Measurements from ENCODE around the gene PRKAG3.

PRKAG3 gene

DNA sequence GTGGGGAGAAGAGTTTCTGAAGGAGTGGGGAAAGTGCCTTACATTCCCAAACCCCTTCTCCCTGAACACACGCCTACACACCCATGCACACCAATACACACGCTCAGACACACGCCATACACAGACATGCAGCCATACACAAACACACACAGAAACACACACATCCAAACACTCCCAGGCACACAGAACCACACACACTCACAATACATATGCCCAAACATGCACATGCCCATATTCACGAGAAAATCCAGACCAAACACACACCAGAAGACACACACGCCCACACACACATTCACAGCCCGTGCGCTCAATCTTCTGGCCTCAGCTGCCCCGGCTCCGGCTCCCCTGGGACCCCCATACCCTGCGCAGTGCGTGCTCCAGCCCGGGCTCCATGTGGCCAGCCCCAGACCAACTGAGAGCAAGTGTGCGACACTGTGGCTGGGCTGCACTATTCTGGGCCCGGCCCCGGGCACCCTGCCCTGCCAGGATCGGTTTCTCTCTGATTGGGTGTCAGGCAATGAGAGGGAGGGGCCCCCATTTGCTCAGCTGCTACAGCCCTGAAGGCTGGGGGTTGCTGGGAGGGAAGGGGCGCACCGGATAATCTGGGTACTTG is at the start of gene PRKAG3:
Gene PRKAG3 (minus strand): TSS at position 426 of the 613 bp plus-strand sequence.
- DNase-seq: no peak

DNA sequence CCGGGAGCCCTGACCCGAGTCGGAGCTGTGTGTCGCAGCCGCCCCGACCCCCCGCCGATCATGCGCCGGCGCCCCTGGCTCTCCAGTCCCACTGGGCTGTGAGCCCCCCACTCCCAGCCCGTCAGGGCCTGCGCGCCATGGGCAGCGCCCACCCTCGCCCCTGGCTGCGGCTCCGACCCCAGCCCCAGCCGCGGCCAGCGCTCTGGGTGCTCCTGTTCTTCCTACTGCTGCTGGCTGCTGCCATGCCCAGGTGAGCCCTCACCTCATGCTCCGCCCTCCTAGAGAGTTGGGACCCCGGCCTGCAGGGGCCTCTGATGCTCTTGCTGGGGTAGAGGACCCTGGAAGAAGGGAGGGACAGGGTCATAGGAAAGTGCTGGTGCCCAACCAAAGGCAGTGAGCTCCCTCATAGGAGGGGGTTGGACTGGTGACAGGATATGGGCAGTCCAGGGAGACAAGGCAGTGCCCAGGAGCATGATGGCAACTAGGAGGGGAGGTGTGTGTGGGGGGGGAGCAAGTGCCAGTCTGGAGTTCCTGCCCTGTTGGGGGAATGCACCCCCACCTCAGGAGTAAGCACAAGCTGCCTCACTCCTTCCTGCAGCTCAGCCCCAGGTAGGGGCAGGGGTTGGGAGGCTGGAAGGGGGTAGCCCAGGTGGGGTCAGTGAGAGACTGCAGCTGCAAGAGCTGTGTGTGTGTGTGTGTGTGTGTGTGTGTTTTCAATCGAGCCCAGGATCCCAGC is 49.4 kb upstream of the PRKAG3 start:
- DNase-seq: no peak

DNA sequence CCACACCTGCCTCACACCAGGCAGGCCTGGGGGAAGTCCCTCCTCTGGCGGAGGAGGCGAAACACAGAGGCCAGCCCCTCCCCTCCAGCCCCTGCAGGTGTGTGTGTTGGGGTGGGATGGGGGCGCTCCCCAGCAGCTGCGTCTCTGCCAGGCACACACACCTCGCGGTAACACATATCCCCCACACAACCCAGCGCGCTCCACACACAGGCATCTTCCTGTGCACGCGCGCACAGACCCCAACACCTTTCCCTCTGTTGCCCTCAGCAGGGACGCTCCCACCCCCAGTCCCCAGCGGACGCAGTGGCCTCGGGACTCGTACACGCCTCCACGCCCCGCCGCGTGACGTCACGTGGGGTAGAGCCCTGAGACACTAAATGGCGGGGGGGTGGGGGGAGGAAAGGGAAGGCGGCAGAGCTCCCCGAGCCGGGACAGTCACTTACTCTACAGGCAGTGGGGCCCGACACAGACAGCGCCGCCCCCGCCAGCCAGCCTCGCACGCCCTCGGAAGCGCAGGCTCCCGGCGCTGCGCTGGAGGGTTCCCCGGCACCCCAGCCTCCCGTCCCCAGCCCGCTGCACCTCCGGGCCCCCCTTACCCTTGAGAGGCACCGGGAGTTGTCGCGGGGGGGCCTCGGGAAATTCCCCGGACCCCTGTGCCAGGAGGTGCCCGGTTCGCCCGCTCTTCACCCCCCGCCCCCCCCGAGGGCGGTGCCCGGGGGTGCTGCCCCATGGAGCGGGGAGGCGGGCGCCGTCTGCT is 48.7 kb upstream of the PRKAG3 start, which contains the start of gene WNT10A:
Gene WNT10A (plus strand): TSS at position 751 of the 757 bp plus-strand sequence. CDS start 144 bp downstream, outside the sequence.
- DNase-seq: no peak

DNA sequence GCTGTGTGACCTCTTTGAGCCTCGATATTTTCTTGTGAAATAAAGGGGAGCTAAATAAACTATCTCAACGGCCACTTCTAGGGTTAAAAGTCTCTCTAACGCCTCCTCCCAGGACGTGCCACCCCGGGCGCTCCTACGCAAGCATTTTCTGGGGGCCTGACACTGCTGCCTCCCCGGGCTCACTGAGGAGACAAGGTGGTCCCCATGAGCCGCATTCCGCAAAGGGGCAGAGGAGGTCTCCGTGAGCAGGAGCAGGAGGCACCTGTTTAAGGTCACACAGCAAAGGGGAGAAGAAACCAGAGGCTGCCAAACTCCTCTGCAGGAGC is 48.1 kb upstream of the PRKAG3 start:
- DNase-seq: no peak

DNA sequence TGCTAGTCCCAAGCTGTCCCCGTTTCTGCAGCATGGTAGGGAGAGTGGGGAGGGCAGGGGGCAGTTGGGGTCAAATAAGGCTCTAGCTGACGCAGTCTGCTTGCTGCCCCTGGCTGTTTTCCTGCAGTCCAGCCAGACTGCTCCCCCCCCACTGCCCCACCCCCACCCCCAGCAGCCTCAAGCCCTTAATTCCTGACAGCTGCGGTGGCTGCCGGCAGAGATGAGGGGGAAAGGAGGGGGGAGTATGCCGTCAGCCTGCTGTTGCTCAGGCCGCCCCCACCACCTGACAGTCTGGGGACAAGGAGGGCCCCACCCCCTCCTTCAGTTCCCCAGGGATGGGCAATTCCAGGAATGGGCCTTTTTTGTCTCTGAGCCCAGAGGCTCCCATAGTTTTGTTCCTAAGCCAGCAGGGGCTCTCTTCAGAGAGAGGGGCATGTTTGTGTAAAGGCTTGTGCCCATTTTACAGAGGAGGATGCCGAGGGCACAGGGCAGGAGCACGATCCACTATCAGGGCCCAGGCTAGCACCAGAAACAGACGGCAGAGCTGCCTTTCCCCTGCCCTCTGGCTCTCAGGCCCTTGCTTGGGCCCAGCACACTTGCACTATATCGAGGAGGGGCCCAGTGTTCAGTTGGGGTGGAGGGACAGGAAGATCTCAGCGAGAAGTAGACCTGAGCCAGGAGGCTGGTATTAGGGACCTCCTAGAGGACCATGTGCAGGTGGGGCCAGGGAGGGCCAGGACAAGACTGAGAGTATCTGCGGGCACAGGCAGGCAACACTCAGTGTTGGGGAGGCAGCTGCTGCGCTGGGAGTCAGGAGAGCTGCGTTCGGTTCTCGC is 47.5 kb upstream of the PRKAG3 start:
- DNase-seq: no peak

DNA sequence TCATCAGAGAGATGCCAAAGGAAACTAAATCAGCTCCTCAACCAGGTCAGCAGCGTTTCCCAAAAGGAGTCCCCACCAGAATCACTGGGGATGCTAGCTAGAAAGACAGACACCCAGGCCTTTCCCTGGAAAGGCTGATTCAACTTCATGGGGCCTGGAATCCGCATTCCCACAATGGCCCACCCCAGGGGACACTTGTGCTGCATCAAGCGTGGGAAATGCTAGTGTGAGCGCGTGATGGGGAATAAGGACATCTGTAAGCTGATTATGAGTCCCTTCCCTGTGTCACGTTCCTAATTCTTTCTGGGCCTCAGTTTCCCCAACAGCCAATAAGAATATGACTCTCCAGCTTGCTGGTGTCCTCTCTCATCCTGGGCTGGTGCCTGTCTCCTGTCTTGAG is 46.9 kb upstream of the PRKAG3 start:
- DNase-seq: no peak

DNA sequence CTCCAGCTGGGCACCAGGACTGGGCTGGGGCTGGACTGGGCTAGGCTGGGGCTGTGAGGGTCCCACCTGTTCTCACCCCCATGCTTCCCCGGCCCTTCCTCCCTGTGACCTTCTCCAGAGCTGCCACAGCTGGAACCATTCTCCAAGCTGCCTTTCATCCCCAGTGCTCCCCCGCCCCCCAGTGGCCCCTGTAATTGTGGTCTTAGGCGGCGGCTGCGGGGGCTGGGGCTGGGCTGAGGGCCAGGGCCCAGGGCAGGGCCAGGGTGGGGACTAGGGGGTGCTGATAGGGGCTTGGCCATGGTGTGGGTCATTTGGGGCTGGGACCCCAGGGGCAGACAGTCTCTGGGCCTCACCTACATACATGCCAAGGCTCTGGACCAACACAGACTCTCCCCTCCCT is 46.3 kb upstream of the PRKAG3 start:
- no peak for DNase-seq

DNA sequence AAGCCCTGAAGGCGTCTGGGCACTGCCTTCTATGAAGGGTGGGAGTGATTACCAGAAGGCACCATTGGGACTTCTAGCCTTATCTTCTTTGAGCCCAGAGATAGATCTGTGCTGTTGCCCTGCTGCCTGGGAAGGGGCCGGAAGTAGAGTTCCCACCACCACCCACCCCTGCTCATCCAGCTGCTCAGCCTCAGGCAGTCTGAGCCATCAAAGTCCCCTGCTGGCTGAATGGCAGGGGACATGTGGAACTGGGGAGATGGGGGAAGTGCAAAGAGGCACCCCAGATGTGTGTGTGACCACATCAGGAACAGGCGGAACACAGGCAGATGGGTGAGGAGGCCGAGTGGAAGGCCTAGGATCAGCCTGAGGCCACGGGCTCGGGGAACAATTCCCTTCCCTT is 45.7 kb upstream of the PRKAG3 start:
- DNase-seq: no peak

DNA sequence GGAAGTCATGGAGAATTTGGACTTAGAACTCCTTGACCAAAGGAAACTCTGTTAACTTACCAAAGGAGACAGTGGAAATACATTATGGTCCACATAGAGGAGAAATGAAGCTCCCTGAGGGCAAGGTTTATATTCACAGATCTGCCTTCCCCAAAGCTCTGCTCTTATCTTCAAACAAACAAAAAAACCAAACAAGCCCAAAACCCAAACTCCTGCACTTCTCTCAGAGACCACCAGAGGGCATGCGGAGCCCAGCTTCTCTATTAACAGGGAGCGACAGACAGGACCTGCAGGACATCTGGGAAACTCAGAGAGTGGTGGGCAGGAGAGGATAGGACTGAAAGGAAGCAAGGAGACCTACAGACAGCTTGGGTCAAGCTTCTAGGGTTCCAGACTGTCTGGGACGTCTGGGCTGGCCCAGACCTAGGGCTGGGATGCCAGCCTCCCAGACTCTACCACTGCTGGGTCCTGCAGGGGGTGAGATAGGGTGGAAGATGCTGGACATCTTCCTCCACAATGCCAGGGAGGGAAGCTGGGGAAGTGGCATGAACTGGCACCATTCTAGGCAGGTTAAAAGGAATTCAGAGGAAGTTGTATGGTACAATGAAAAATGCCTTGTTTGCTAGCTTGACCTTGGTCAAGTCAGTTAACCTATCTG is 45.1 kb upstream of the PRKAG3 start:
- peak; percentile 30 for DNase-seq

DNA sequence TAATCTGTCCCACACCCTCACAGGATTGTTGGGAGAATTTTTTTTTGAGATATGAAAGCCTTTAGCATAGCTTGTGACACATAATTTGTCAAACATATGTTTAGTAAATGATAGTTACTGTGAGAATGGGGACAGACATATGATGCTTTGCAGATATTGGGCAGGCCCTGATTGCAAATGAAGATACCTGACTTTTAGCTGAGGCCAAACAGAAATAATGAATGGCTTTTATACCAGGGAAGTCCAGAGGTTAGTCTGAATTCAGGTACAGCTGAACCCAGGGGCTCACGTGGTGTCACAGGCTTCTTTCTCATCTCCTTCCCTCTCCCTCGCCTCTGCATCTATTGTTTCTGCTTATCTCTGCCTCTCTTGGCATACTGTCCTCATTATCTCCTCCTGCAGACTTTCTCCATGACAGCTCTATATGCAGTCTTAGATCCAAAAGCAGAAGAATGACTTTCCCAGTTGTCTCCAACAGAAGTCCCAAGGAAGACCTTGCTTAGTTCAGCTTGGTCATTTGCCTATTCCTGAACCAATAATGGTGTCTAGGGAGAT is 44.2 kb upstream of the PRKAG3 start:
- no peak for DNase-seq

DNA sequence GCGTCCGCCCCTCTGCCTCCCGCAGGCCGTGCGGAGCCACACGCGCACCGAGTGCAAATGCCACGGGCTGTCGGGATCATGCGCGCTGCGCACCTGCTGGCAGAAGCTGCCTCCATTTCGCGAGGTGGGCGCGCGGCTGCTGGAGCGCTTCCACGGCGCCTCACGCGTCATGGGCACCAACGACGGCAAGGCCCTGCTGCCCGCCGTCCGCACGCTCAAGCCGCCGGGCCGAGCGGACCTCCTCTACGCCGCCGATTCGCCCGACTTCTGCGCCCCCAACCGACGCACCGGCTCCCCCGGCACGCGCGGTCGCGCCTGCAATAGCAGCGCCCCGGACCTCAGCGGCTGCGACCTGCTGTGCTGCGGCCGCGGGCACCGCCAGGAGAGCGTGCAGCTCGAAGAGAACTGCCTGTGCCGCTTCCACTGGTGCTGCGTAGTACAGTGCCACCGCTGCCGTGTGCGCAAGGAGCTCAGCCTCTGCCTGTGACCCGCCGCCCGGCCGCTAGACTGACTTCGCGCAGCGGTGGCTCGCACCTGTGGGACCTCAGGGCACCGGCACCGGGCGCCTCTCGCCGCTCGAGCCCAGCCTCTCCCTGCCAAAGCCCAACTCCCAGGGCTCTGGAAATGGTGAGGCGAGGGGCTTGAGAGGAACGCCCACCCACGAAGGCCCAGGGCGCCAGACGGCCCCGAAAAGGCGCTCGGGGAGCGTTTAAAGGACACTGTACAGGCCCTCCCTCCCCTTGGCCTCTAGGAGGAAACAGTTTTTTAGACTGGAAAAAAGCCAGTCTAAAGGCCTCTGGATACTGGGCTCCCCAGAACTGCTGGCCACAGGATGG is 42.0 kb upstream of the PRKAG3 start:
- no peak for DNase-seq

DNA sequence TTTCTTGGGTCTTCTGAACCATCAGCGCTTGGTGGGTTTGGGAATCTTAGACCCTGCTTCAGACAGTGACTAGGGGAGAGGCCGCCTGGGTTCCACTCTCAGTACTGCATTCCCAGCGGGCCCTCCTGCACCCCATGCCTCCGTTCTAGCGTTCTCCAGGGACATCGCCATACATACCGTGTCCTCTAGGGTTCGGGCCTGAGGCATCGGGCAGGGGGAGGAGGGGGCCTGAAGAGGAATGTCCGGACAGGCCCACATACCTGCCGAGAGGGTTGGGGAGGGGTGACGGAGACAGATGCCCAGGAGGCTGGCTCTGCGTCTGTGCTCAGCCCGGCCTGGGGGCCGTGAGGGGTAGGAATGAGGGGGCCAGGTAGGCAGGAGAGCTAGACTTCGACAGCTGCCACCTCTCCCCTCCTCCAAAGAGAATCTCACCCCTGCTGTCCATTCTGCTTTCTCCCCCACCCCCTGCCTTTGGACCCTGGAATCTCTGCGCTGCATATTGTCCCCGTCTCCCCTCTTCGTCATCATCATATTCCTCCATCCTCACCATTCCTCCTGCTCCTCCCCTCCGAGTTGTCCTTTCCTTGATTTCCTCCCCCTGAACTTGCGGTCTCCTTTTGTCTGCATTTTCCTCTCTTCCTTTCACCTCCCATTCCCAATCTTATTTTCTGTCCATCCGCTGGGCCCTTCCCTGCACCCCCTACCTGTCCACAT is 41.2 kb upstream of the PRKAG3 start:
- DNase-seq: no peak

DNA sequence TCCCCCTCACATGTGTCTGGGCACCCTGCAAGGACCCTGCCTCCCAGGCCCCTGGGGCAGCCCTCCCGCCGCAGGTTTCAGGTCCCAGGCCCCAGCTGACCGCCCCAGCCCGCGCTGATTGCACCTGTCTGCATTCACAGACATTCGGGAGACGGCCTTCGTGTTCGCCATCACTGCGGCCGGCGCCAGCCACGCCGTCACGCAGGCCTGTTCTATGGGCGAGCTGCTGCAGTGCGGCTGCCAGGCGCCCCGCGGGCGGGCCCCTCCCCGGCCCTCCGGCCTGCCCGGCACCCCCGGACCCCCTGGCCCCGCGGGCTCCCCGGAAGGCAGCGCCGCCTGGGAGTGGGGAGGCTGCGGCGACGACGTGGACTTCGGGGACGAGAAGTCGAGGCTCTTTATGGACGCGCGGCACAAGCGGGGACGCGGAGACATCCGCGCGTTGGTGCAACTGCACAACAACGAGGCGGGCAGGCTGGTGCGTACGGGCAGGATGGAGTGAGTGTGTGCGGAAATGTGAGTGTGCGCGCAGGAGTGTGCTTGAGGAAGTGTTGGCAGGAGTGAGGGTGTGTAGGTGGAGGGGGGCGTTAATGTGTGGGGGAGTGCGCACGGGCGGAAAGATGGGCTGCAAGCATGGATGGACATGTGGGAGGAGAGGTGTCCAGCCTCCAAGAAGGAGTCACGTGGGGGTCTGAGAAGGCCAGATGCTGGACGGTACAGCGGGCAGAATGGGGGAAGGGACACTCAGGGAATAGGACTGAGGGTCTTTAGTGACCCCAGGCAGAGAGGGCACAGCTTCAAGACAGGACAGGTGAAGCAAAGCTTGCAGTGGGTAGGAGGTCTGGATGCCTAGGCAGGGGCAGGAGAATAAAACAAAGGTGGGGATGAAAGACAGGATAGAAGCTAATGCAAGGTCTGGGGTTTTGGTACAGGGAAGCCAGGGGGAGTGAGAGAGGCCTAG is 40.0 kb upstream of the PRKAG3 start:
- DNase-seq: no peak

DNA sequence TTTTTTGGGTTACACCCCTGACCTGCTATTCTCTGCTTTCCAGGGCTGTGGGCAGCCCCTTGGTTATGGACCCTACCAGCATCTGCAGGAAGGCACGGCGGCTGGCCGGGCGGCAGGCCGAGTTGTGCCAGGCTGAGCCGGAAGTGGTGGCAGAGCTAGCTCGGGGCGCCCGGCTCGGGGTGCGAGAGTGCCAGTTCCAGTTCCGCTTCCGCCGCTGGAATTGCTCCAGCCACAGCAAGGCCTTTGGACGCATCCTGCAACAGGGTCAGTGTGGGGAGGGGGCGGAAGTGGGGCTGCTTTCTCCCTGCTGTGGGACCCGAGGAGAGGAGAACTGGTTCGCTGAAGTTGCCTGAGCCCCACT is 39.4 kb upstream of the PRKAG3 start:
- no peak for DNase-seq

DNA sequence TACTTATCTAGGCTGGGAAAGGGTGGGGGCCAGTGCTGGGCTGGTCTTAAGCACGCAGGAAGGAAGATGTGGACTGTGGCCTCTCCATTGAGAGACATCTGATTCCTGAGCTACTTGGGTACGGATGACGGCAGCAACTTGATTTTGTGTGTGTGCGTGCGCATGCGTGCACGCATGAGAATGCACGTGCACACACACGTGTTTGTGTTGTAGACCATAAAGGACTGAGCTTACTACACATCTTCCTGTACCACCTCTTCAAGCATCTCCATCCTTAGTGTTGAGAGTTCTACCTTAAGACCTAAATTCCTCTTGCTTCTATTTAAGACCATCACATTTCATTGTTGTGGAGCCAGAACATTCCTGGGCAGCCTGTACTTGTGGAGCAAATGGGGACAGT is 37.5 kb upstream of the PRKAG3 start:
- DNase-seq: no peak

DNA sequence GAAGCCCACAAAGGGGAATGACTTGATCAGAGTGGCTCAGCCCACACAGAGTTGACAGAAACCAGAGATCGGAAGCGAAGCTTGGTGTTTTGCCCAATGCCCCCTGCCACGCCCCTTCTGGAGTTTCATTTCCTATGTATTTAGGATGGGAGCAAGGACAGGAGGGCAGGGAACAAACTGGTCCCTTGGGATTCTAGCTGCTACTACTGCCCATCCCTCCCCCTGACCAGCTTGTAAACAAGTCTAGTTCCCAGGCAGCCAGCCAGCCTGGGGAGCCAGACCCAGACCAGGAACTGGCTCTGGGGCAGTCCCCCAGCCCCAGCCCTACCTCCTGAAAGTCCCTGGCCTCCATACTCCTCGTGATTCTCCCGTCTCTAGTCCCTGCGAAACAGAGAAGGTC is 36.3 kb upstream of the PRKAG3 start:
- no peak for DNase-seq

DNA sequence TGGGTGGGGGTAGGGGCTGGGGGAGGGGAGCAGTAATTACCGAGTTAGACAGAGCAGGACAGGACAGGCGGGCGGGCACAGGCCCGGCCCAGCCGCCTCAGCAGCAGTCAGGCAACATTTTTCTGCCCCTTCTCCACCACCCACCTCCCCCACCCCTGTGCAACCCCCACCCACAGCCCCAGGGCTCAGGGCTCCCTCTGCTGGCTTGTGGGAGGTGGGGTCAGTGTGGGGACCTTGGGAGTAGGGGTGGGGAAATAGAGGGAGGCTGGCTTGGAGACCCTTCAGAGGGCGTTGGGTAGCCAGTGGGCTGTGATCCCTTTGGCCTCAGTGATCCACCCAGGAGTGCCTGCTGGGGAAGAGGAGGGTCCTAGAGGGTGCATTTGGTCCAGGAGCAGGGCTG is 34.4 kb upstream of the PRKAG3 start:
- DNase-seq: no peak

DNA sequence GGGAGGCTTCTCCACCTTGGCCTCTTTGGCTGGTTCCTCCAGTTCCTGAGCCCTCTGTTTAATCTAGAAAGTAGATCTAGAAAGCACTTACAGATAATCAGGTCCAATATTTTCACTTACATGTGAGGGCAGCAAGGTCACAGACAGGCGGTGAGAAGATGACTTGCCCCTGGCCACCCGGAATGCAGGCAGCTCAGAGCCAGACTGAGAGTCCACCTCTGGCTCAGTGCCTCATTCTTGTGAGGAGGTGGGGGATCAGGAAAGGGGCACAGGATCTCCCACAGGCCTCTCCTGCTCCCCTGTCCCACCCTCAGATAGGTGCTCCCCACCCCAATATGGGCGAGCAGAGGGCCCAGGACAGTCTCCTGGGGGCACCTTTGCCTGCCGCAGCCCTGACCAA is 33.8 kb upstream of the PRKAG3 start:
- DNase-seq: no peak

DNA sequence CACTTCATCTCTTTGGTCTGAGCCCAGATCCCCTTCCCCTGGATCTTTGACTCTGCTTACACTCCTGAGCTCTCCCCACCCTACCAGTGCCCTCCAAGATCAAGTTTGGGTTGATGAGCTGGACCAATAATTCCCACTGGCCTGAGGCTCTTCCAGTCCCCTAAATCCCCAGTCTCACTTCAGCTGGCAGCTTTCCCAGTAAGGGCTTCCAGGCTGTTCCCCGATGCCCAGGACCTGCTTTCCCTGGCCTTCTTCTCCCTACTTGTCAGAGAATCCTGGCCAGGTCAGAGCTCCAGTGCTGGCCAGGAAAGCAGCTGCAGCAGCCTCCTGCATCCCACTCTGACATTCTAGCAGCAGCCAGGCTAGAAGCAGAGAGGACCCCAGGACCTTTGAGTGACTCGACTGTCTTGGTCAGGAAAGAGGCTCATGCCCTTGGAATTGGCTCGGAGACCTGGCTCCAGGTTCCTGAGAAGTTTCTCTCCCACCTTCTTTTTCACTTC is 31.5 kb upstream of the PRKAG3 start:
- no peak for DNase-seq

All from NK-92 treated with Interleukin-12 subunit alpha and Interleukin-12 subunit beta, amount 100 ng/mL, for 24 hours (cell line).